ENCODE data around the gene TLK2. TPM values are rescaled to one million over a fixed set of nuclear protein-coding genes. Genes with fewer than 3 reads are reported as not detected.
"Not testable (repeated sequence)": the region's sequence is repeated elsewhere in the genome, so short reads cannot be mapped to it uniquely, and the experiment has no call there.

TLK2 gene
- total RNA-seq, 1 experiment from 2014 or later: 16.8 TPM

- in situ Hi-C loops (cut with HindIII; ENCODE audit: low pct_unique_long_range_greater_than_20kb, low sequenced_read_pairs); DNase-seq (ENCODE audit: low read depth): not testable (repeated sequence)
These were observed 57.9 kb downstream of the TLK2 start for GRCh38 chr17:62536557-62536956.

- in situ Hi-C loops (cut with HindIII; ENCODE audit: low pct_unique_long_range_greater_than_20kb, low sequenced_read_pairs); DNase-seq (ENCODE audit: low read depth): not testable (repeated sequence)
These were observed 62.4 kb downstream of the TLK2 start for GRCh38 chr17:62541073-62541472.

DNA sequence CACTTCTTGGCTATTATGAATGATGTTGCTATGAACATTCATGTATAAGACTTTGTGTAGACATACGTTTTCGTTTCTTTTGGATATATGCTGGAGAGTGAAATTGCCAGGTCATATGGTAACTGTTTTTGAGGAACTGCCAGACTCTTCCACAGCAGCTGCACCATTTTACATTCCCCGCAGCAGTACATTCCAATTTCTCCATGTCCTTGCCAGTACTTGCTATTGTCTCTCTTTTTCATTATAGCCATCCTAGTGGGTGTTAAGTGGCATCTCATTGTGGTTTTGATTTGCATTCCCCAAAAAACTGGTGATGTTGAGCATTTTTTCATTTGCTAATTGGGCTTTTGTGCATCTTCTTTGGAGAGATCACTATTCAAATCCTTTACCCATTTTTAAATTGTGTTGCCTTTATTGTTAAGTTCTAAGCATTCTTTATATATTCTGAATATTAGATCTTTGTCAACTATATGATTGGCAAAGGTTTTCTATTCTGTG is 64.7 kb downstream of the TLK2 start:
- in situ Hi-C loops (cut with HindIII; ENCODE audit: low pct_unique_long_range_greater_than_20kb, low sequenced_read_pairs); DNase-seq (ENCODE audit: low read depth): not testable (repeated sequence)

DNA sequence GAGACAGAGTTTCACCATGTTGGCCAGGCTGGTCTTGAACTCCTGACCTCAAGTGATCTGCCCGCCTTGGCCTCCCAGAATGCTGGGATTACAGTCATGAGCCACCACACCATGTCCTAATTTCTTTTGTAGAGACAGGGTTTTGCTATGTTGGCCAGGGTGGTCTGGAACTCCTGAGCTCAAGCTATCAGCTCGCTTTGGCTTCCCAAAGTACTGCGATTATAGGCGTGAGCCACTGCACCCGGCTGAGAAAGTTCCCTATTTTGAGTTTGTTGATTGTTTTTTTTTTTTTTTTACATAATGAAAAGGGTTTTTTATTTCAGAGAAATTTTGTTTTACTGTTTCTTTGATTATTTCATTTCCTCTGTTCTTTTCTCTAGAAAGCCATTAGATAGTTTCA is 67.4 kb downstream of the TLK2 start:
- in situ Hi-C loops (cut with HindIII; ENCODE audit: low pct_unique_long_range_greater_than_20kb, low sequenced_read_pairs): not testable (repeated sequence)

DNA sequence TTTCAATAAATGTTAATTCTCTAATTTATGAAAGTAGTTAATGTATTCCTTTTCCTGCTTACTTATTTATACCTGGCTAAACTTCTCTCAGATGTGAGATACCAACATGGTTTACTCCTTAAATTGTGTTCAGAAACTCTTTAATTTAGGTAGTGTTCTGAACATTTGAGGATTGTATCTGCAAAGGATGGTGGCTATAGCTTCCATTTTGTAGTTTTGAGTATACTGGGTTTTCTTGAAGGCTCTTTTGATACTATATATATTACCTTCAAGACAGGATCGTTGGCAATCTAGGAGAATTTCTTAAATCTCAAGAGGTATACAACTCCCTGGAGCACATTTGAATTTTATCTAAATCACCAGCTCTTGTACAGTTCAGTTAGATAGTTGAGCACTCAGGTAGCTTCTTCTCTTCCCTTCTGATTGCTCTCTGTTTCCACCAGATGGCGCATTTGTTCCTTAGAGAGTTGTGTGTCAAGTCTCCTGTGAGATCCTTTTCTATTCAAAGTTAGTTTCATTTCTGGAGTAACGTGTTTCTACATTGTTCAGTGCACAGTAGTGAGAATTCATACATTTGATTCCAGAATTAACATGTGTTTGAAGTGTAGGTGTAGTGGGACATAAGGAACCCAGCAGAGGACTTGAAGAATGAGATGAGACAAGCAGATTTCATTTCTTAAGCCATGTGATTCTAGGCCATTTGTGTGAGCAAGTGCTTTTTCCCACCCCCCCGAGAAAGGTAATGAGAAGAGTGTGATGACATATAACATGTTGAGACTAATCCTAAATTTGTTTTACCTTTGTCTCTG is 74.4 kb downstream of the TLK2 start:
- in situ Hi-C loops (cut with HindIII; ENCODE audit: low pct_unique_long_range_greater_than_20kb, low sequenced_read_pairs): not testable (repeated sequence)
- peak; percentile 53 for DNase-seq (ENCODE audit: low read depth)

More for the DNA sequence above, 67.4 kb downstream of the TLK2 start:
- not testable (repeated sequence) for DNase-seq (ENCODE audit: low read depth)

- in situ Hi-C loops (cut with HindIII; ENCODE audit: low pct_unique_long_range_greater_than_20kb, low sequenced_read_pairs): not testable (repeated sequence)
These were observed 78.9 kb downstream of the TLK2 start for GRCh38 chr17:62557532-62557931.

DNA sequence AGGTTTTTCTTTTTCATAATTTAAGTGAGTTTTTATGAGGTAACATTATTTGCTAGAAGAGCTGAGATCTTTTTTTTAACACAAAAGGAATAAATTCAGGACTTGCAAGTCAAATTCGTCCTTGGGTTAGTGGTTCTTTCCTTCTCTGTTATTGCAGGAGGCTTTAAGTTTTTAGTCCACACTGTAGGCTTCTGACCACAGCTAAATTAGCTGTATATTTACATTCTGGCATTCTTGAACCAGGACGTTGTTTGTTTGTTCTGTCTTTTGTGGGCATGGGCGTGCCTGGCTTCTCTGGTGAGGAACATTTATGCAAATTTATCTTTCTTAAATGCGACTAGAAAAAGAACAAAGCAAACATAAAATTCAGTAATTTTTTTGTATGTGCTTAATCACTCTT is 80.3 kb downstream of the TLK2 start:
- DNase-seq (ENCODE audit: low read depth); in situ Hi-C loops (cut with HindIII; ENCODE audit: low pct_unique_long_range_greater_than_20kb, low sequenced_read_pairs): not testable (repeated sequence)

More at GRCh38 chr17:62557532-62557931, 78.9 kb downstream of the TLK2 start:
- DNase-seq (ENCODE audit: low read depth): not testable (repeated sequence)

DNA sequence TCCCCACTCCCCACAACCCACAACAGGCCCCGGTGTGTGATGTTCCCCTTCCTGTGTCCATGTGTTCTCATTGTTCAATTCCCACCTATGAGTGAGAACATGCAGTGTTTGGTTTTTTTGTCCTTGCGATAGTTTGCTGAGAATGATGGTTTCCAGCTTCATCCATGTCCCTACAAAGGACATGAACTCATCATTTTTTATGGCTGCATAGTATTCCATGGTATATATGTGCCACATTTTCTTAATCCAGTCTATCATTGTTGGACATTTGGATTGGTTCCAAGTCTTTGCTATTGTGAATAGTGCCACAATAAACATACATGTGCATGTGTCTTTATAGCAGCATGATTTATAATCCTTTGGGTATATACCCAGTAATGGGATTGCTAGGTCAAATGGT is 82.3 kb downstream of the TLK2 start:
- DNase-seq (ENCODE audit: low read depth); in situ Hi-C loops (cut with HindIII; ENCODE audit: low pct_unique_long_range_greater_than_20kb, low sequenced_read_pairs): not testable (repeated sequence)

DNA sequence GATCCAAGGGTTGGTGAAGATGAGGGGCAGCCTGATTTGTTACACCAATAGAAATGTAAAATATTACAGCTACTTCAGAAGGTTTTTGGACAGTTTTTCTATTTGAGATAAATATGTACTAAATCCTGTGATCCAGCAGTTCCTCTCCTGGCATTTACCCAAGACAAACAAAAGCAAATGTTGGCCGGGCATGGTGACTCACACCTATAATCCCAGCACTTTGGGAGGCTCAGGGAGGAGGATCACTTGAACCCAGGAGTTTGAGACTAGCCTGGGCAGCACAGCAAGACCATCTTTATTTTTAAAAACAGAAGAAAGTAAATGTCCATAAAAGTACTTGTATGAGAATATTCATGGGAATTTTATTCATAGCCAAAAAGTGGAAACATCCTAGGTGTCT is 84.0 kb downstream of the TLK2 start:
- in situ Hi-C loops (cut with HindIII; ENCODE audit: low pct_unique_long_range_greater_than_20kb, low sequenced_read_pairs): no loop called here
- DNase-seq (ENCODE audit: low read depth): peak; percentile 22

DNA sequence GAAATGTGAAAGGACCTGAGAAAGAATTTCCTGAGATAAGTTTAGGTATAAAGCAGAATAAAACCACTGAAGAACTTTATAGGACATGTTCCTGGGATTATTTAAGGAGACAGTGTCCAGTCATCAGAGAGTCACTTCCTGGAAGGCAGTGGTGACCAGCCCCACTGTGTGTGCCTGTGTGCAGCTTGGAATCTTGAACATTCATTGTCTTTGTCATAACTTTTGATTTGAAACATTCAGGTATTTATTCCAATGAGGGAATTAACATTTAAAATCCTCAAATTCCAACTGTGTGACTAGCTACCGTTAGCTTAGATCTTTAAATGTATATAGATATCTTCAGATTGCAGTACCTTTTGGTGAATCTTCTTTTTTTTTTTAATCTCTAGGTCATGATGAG is 87.2 kb downstream of the TLK2 start:
- in situ Hi-C loops (cut with HindIII; ENCODE audit: low pct_unique_long_range_greater_than_20kb, low sequenced_read_pairs): no loop called here
- no peak for DNase-seq (ENCODE audit: low read depth)

DNA sequence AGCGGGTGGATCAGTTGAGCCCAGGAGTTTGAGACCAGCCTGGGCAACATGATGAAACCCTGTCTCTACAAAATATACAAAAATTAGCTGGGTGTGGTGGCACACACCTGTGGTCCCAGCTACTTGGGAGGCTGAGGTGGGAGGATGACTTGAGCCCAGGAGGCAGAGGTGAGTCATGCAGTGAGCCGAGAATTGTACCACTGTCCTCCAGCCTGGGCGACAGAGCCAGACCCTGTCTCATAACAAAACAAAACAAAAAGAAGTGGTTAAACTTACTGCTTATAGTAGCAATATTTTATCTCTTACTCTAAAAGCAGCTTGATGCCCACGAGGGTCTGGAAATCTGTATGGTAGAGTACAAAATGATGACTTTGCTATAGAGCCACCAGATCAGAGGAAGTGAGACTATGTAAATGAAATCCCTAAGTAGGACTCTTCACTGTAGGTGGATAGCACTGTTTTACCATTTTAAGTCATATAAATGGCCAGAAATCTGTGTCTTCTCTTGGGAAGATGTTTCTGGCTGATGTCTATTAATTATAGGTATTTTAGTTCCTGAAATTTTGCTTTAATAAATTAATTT is 88.5 kb downstream of the TLK2 start:
- in situ Hi-C loops (cut with HindIII; ENCODE audit: low pct_unique_long_range_greater_than_20kb, low sequenced_read_pairs): no loop called here
- no peak for DNase-seq (ENCODE audit: low read depth)

GRCh38 chr17:62572488-62572887 is 93.9 kb downstream of the TLK2 start:
- in situ Hi-C loops (cut with HindIII; ENCODE audit: low pct_unique_long_range_greater_than_20kb, low sequenced_read_pairs): no loop called here
- no peak for DNase-seq (ENCODE audit: low read depth)

GRCh38 chr17:62572888-62573401 is 94.3 kb downstream of the TLK2 start:
- DNase-seq (ENCODE audit: low read depth): no peak
- in situ Hi-C loops (cut with HindIII; ENCODE audit: low pct_unique_long_range_greater_than_20kb, low sequenced_read_pairs): no loop called here

GRCh38 chr17:62573480-62574117 is 95.0 kb downstream of the TLK2 start:
- in situ Hi-C loops (cut with HindIII; ENCODE audit: low pct_unique_long_range_greater_than_20kb, low sequenced_read_pairs): no loop called here
- no peak for DNase-seq (ENCODE audit: low read depth)

DNA sequence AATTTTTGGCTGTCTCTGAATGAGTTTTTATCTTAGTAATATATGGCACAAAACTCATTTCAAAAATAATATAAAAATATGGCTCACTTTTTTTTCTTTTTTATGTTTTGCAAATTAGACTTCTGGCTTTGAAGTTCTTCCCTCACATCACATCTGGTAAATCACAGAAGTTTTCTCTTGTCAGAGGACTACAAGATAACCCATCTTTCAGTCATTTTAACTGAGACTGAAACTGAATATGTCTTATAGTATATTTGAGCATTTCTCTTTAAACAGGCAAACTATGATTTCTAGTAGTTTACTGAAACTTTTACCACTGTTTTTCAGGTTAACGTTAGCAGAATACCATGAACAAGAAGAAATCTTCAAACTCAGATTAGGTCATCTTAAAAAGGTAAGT is 97.8 kb downstream of the TLK2 start:
- in situ Hi-C loops (cut with HindIII; ENCODE audit: low pct_unique_long_range_greater_than_20kb, low sequenced_read_pairs): no loop called here
- DNase-seq (ENCODE audit: low read depth): no peak

- in situ Hi-C loops (cut with HindIII; ENCODE audit: low pct_unique_long_range_greater_than_20kb, low sequenced_read_pairs): no loop called here
These were observed 100.3 kb downstream of the TLK2 start for GRCh38 chr17:62578757-62579487.

DNA sequence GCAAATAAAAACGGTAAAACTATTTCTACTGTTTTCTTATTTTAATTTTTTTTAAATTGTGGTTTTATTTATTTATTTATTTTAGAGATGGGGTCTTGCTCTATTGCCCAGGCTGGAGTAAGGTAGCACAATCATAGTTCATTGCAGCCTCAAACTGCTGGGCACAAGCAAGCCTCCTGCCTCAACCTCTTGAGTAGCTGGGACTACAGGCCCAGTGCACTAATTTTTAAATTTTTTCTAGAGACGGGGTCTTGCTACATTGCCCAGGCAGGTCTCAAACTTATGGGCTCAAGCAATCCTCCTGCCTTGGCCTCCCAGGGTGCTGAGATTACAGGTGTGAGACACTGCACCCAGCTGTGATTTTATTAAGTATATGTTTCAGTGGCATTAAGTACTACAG is 102.3 kb downstream of the TLK2 start:
- no peak for DNase-seq (ENCODE audit: low read depth)
- in situ Hi-C loops (cut with HindIII; ENCODE audit: low pct_unique_long_range_greater_than_20kb, low sequenced_read_pairs): no loop called here

More at GRCh38 chr17:62578757-62579487, 100.3 kb downstream of the TLK2 start:
- DNase-seq (ENCODE audit: low read depth): no peak

GRCh38 chr17:62581764-62582163 is 103.1 kb downstream of the TLK2 start:
- in situ Hi-C loops (cut with HindIII; ENCODE audit: low pct_unique_long_range_greater_than_20kb, low sequenced_read_pairs): no loop called here
- DNase-seq (ENCODE audit: low read depth): no peak
